Stimulated activated CD8-positive, alpha-beta memory T cell treated with anti-CD3 and anti-CD28 coated beads, Interleukin-15, amount 100 ng/mL, for 4 hours (primary cell): Measurements from ENCODE around the gene PTPN6.

ENCODE experiments used
- DNase-seq, 2 donors: peaks; one replicate each; pipeline ENCODE4 v3.0.0-alpha.2; 2020; ENCODE audit warnings: low read depth in 2 of 2

Gene PTPN6

GRCh38 chr12:7009512-7009911, 58.4 kb downstream of the PTPN6 start:
- no peak for DNase-seq
